GM18870 (cell line): Measurements from ENCODE around the gene IBTK.
"Not testable (repeated sequence)": the region's sequence is repeated elsewhere in the genome, so short reads cannot be mapped to it uniquely, and the experiment has no call there.

ENCODE experiments used
- ATAC-seq: cut with Tn5 transposase; IDR thresholded peaks from one replicate; pipeline ENCODE4 v1.9.1; 2021; ENCODE audit warnings: moderate library complexity; ENCODE audit not compliant: unreplicated experiment

Gene IBTK

DNA sequence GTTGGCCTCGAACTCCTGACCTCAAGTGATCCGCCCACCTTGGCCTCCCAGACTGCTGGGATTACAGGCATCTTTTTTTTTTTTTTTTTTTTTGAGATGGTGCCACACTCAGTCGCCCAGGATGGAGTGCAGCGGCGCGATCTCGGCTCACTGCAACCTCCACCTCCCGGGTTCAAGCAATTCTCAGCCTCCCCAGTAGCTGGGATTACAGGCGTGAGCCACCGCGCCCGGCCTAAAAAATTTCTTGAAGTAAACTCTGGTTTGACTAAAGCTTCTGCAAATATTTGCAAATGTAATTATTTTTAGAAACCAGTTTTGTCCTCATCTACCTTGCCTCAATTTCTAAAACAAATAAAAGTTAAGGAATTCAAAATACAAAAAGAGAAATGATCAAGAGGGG lies 1.2 kb downstream of the IBTK start:
- no peak for ATAC-seq

- ATAC-seq, result no peak
Measured at GRCh38 chr6:82245376-82245775, 2.2 kb downstream of the IBTK start.

DNA sequence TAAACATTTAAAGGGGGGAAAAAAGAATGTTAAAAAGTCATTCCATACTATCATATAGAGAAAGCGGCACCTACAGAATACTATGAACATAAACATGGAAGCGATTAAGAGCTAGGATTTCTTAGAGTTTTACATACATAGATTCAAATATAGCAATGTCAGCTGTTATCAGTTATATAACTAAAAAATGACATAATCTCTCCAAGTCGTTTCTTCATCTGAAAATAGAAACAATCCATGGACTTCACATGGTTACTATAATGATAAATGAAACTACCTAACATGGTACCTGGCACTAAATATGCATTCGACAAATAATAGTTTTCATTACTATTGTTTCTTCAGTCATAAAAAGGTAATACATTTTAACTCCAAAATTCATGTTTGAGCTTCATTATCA lies 3.7 kb downstream of the IBTK start:
- ATAC-seq, result no peak

- ATAC-seq, result no peak
Measured at GRCh38 chr6:82240186-82240585, 7.4 kb downstream of the IBTK start.

DNA sequence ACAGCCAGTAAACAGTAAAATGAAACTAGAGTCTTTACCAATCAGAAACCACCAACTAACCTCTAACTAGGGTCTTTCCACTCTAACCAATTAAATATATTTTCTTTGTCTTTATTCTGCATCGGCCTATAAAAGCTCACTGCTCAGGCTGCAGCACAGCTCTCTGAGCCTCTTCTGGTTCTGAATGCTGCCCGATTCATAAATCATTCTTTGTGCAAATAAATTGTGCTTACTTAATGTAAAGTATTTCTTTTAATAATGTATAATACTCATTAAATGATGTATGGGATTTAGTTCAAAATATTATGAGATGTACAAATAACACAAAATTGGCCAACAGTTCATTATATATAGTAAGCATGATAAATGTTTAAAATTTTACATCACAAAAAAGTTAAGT lies 7.9 kb downstream of the IBTK start:
- no peak for ATAC-seq

- ATAC-seq, result no peak
Measured at GRCh38 chr6:82237013-82237412, 10.5 kb downstream of the IBTK start.

DNA sequence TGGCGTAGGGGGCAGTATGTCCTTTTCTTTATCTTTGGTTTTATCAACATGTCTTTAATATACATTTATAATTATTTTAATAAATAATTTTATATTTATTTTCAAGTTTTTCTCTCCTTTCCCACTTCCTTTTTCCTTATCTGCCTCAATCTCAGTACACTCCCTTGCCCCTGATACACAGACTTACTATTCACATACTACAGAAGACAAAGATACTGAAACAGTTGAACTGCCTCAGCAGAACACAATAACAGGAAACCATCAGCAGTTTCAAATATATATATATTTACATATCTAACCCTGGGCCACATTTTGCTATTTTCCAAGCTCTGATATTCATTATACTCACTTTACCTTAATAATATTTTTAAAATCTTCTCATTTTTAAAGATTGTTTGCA lies 19.8 kb downstream of the IBTK start:
- peak; percentile 91 for ATAC-seq

- no peak for ATAC-seq
Measured at GRCh38 chr6:82220167-82220566, 27.4 kb downstream of the IBTK start.

DNA sequence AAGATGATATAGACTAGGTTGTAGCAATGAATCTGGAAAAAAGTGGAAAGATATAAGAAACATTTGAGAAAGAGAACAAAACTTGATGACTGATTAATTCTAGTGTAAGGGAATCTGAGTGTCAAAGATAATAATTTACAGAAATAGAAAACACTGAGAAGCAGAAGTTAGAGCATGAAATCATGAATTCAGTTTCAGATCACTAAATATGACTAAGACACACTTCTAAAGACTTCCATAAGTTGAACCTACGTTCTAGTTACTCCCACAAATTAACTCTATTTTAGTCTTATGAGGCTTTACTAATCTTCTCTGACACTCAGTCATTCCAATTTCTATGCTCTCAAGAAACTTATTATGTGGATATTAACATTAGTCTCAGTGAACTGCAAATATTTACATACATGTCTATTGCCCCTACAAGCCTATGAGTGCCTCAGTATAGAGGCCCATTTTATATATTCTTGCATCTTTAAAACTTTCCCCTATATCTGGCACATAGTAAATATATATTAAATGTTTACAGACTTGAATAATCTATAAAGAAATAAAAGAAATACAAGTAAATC lies 30.4 kb downstream of the IBTK start:
- peak; percentile 98 for ATAC-seq

GRCh38 chr6:82216549-82216948 lies 31.0 kb downstream of the IBTK start:
- ATAC-seq, result no peak

GRCh38 chr6:82211326-82211725 lies 36.2 kb downstream of the IBTK start:
- no peak for ATAC-seq

GRCh38 chr6:82208913-82209312 lies 38.6 kb downstream of the IBTK start:
- no peak for ATAC-seq

GRCh38 chr6:82205930-82206392 lies 41.6 kb downstream of the IBTK start:
- no peak for ATAC-seq

DNA sequence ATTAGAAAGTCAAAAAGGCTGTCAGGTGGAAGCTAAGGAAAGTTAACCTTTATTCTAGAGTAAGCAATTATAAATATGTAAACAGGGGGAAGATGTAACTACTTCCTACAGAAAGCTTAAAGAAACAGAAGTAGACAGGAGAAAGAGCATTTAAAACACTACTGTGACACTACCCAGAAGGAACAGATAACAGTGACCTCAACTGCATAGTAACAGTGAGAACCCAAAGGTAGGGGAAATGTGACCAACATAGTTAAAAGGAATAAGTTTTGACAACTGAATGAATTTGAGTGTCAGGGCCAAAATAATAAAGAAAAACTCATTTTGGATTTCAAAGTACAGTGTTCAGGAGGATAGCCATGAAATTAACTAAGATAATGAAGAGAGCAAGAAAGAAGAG lies 43.5 kb downstream of the IBTK start:
- no peak for ATAC-seq

- ATAC-seq, result no peak
Measured at GRCh38 chr6:82197784-82198183, 49.8 kb downstream of the IBTK start.

DNA sequence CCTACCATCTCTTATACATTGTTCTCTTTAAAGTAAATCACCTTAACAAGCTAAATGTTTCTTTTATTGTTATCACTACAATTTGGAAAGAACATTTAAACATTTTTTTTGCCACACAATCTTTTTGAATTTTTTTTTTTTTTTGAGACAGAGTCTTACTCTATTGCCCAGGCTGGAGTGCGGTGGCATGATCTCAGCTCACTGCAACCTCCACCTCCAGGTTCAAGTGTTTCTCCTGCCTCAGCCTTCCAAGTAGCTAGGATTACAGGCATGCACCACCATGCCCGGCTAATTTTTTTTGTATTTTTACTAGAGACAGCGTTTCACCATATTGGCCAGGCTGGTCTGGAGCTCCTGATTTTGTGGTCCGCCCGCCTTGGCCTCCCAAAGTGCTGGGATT lies 50.3 kb downstream of the IBTK start:
- ATAC-seq, result not testable (repeated sequence)

- ATAC-seq, result no peak
Measured at GRCh38 chr6:82196161-82196560, 51.4 kb downstream of the IBTK start.

DNA sequence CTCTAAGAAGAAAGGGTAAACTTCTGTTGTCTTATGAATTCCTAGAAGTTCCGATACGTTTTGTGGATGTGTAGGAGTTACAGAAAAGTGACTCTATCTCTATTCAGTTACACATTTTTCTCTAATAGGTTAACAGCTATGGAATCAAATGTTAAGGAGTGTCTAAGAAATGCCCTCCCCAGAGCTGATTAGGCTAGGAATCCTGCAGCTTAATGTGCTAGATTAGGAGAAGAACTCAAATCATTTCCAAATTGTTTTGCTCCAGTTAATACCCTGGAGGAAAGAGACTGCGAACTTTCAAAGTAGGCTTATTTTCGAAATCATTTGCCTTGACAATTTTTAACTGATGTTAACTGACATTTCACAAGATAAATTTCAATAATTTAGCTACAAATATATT lies 51.9 kb downstream of the IBTK start:
- ATAC-seq, result no peak

- no peak for ATAC-seq
Measured at GRCh38 chr6:82185948-82186535, 61.5 kb downstream of the IBTK start.

DNA sequence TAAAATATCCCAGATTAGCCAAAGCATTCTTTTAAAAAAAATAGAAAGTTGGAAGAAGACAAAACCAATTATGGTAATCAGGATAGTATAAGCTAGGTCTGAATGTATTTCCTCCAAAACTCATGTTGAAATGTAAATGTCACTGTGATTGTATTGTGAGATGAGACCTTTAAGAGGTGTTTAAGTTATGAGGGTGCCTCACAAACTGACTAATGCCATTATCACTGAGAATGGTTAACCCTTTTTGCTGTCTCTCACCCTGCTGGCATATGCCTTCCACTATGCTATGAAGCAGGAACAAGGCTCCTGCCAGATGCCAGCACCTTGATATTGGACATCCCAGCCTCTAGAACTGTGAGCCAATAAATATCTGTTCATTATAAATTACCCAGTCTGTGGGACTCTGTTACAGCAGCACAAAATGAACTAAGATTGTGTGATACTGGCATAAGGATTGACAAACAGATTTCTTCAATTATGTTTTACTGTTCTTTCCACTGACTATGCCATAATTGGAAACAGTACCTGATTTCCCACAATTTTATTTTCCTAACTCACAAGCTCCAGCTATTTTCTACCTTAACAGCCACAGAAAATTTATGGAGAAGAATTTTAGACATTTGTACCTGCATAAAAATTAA lies 63.8 kb downstream of the IBTK start:
- no peak for ATAC-seq

GRCh38 chr6:82182756-82183155 lies 64.8 kb downstream of the IBTK start:
- no peak for ATAC-seq

- ATAC-seq, result no peak
Measured at GRCh38 chr6:82179415-82179814, 68.1 kb downstream of the IBTK start.

- no peak for ATAC-seq
Measured at GRCh38 chr6:82178759-82179112, 68.8 kb downstream of the IBTK start.
